ENCODE results near the gene GCLC. TPM values are rescaled to one million over a fixed set of nuclear protein-coding genes. Genes with fewer than 3 reads are reported as not detected.
"Not testable (repeated sequence)": the region's sequence is repeated elsewhere in the genome, so short reads cannot be mapped to it uniquely, and the experiment has no call there.

Gene GCLC
- total and polyA plus RNA-seq, 5 donors from 2014 or later = 8.0 to 19.9 (median 9.6) TPM

DNA sequence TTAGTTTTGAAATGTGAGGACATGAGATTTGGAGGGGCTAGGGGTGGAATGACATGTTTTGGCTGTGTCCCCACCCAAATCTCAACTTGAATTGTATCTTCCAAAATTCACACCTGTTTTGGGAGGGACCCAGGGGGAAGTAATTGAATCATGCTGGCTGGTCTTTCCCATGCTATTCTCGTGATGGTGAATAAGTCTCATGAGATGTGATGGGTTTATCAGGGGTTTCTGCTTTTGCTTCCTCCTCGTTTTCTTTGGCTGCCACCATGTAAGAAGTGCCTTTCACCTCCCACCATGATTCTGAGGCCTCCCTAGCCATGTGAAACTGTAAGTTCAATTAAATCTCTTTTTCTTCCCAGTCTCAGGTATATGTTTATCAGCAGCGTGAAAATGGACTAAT is 8.7 kb upstream of the GCLC start:
- not testable (repeated sequence) for H3K4me1 ChIP-seq (ENCODE audit: control insufficient read depth, insufficient read depth, low read length, poor library complexity, severe bottlenecking); H3K27ac ChIP-seq (ENCODE audit: insufficient read depth, low read length, poor library complexity, severe bottlenecking); H3K9me3 Mint-ChIP-seq; H3K36me3 ChIP-seq (ENCODE audit: control insufficient read depth, insufficient read depth, low read length); H3K4me1 Mint-ChIP-seq; H3K36me3 Mint-ChIP-seq; H3K27ac Mint-ChIP-seq; H3K9me3 ChIP-seq (ENCODE audit: control insufficient read depth in 2 of 2, low read length in 2 of 2); DNase-seq; ATAC-seq (ENCODE audit: low read depth in 2 of 2); H3K4me3 ChIP-seq (ENCODE audit: low read depth, low read length); H3K4me3 Mint-ChIP-seq; H3K27me3 ChIP-seq (ENCODE audit: control insufficient read depth, insufficient read depth, low read length)
- H3K27me3 Mint-ChIP-seq = peaks cover 29% of the 10 kb centered on the region

DNA sequence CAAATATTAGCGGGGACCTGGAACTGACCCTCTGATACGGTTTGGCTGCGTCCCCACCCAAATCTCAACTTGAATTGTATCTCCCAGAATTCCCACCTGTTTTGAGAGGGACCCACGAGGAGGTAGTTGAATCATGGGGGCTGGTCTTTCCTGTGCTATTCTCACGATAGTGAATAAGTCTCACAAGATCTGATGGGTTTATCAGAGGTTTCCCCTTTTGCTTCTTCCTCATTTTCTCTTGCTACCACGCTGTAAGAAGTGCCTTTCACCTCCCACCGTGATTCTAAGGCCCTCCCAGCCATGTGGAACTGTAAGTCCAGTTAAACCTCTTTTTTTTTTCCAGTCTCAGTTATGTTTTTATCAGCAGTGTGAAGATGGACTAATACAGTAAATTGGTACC is 6.8 kb upstream of the GCLC start:
- H3K27me3 Mint-ChIP-seq = peaks cover 29% of the 10 kb centered on the region
- not testable (repeated sequence) for H3K36me3 ChIP-seq (ENCODE audit: control insufficient read depth, insufficient read depth, low read length); DNase-seq; H3K9me3 ChIP-seq (ENCODE audit: control insufficient read depth in 2 of 2, low read length in 2 of 2); H3K27ac ChIP-seq (ENCODE audit: insufficient read depth, low read length, poor library complexity, severe bottlenecking); H3K27me3 ChIP-seq (ENCODE audit: control insufficient read depth, insufficient read depth, low read length); H3K4me3 ChIP-seq (ENCODE audit: low read depth, low read length); H3K9me3 Mint-ChIP-seq; H3K36me3 Mint-ChIP-seq; H3K27ac Mint-ChIP-seq; ATAC-seq (ENCODE audit: low read depth in 2 of 2)
- peaks cover 11 to 18% (median 13%) of the 10 kb centered on the region in 4 donors for H3K4me1 Mint-ChIP-seq
- H3K4me1 ChIP-seq (ENCODE audit: control insufficient read depth, insufficient read depth, low read length, poor library complexity, severe bottlenecking) = peaks cover 19% of the 10 kb centered on the region
- peak overlapping the region in 1 of 4 donors; percentile 61 for H3K4me3 Mint-ChIP-seq

DNA sequence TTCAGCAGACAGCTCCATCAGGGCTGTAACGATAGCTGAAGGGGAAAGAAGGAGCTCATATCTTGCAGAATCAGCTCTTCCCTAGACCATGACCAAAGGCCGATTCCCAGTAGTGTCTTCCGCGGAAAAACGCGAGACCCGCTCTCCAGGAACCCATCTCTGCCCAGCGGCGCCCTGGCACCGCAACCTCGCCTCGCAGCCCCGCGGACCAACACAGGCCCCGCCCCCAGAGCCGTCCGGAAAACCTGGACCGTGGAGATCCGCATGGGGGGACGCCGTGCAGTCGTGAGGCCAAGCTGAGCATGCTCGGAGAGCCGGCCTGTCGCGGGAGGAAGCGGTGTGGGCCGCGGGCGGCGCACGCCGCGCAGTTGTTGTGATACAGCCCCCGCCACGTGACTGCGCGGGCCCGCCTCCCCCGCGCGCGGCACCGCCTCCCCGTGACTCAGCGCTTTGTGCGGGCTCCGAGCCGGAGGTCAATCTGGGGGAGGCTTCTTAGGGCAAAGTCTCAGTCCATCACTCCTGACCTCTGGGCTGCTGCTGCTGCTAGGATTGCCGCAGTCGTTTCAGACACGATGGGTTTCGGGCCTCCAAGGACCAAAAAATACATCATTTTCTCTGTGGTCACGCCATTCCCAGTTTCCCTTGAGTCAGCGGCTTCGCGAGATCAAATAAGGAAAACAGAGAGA is 3.1 kb upstream of the GCLC start:
- peak overlapping the region; percentile 35 for H3K27ac ChIP-seq (ENCODE audit: insufficient read depth, low read length, poor library complexity, severe bottlenecking)
- no peaks in the 10 kb centered on the region for H3K9me3 ChIP-seq (ENCODE audit: control insufficient read depth in 2 of 2, low read length in 2 of 2)
- Mint-ChIP-seq H3K4me3 (peak overlapping the region; percentile 87 to 95 (median 90)), H3K36me3 (no peaks in the 10 kb centered on the region), H3K9me3 (peaks cover 0 to 3% (median 0%) of the 10 kb centered on the region in 7 donors), H3K27ac (peak overlapping the region; percentile 50 to 85 (median 83)), H3K4me1 (peaks cover 34 to 47% (median 39%) of the 10 kb centered on the region in 4 donors), H3K27me3 (peaks cover 12% of the 10 kb centered on the region)
- H3K27me3 ChIP-seq (ENCODE audit: control insufficient read depth, insufficient read depth, low read length) = no peaks in the 10 kb centered on the region
- H3K36me3 ChIP-seq (ENCODE audit: control insufficient read depth, insufficient read depth, low read length) = no peaks in the 10 kb centered on the region
- ATAC-seq (ENCODE audit: low read depth in 2 of 2) (peak; percentile 88 to 89), DNase-seq (peak; percentile 88 to 98 (median 92))
- peaks cover 40% of the 10 kb centered on the region for H3K4me1 ChIP-seq (ENCODE audit: control insufficient read depth, insufficient read depth, low read length, poor library complexity, severe bottlenecking)
- H3K4me3 ChIP-seq (ENCODE audit: low read depth, low read length) = peak overlapping the region; percentile 94

DNA sequence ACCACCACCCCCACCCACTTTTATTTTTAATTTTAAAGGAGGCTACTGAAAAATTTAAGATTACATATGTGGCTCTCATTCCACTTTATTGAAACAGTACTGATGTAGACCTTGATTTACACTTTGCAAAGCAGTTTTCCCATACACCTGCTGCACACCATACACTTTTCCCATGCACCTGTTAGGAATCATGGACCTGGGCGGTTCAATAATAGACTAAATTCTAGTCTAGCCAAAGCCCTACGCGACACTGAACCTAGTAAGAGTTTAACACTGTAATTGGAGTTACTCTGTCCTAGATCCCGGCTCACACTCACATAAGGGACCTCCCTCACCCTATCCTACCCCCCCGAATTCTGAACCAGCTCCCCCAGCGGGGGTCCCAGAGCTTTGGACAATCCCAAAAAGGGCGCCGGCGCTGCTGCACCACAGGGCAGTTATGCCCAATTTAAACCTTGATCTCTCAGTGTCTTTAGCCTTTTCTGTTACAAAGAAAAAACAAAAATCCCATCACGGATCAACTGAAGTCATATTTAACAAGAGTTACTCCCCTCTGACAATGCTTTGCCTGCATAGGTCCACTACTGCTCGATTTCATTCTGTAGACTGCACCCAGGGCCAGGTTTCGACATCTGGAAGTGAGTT is 2.4 kb upstream of the GCLC start:
- Mint-ChIP-seq H3K36me3 (no peaks in the 10 kb centered on the region), H3K27ac (peak overlapping the region in 2 of 3 donors; percentile 20 to 83), H3K4me1 (peaks cover 34 to 54% (median 41%) of the 10 kb centered on the region in 4 donors), H3K27me3 (peaks cover 12% of the 10 kb centered on the region), H3K4me3 (peak overlapping the region; percentile 87 to 95 (median 90)), H3K9me3 (peaks cover 0 to 2% (median 0%) of the 10 kb centered on the region in 7 donors)
- peak overlapping the region; percentile 35 for H3K27ac ChIP-seq (ENCODE audit: insufficient read depth, low read length, poor library complexity, severe bottlenecking)
- H3K4me3 ChIP-seq (ENCODE audit: low read depth, low read length) = peak overlapping the region; percentile 94
- H3K27me3 ChIP-seq (ENCODE audit: control insufficient read depth, insufficient read depth, low read length) = no peaks in the 10 kb centered on the region
- no peaks in the 10 kb centered on the region for H3K9me3 ChIP-seq (ENCODE audit: control insufficient read depth in 2 of 2, low read length in 2 of 2)
- peaks cover 46% of the 10 kb centered on the region for H3K4me1 ChIP-seq (ENCODE audit: control insufficient read depth, insufficient read depth, low read length, poor library complexity, severe bottlenecking)
- DNase-seq = no peak
- ATAC-seq (ENCODE audit: low read depth in 2 of 2) = peak; percentile 1 to 4
- H3K36me3 ChIP-seq (ENCODE audit: control insufficient read depth, insufficient read depth, low read length) = no peaks in the 10 kb centered on the region

DNA sequence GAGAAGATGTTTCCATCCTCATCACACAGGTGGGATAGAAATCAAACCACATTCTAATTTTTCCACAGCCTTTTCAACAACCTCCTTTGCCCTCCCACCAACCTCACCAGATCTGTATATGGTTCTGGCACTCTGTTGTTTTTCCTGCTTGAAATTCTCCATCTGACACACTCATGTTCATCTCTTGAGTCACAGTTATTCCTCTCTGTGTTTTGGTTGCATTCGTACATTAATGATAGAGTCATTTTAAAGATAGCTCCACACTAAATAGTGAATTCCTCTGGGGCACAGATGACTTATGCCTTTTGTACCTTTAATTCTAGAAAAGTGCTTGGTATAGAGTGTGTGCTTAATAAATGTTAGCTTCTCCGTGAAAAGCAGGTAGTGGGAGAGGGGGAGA is 1.4 kb upstream of the GCLC start:
- Mint-ChIP-seq H3K27ac (peak overlapping the region in 1 of 3 donors; percentile 45), H3K36me3 (no peaks in the 10 kb centered on the region), H3K9me3 (no peaks in the 10 kb centered on the region), H3K4me3 (peak overlapping the region; percentile 82 to 100 (median 95)), H3K4me1 (peaks cover 34 to 63% (median 49%) of the 10 kb centered on the region in 4 donors), H3K27me3 (peaks cover 12% of the 10 kb centered on the region)
- ATAC-seq (ENCODE audit: low read depth in 2 of 2) = no peak
- no peaks in the 10 kb centered on the region for H3K36me3 ChIP-seq (ENCODE audit: control insufficient read depth, insufficient read depth, low read length)
- H3K4me1 ChIP-seq (ENCODE audit: control insufficient read depth, insufficient read depth, low read length, poor library complexity, severe bottlenecking) = peaks cover 50% of the 10 kb centered on the region
- no peaks in the 10 kb centered on the region for H3K9me3 ChIP-seq (ENCODE audit: control insufficient read depth in 2 of 2, low read length in 2 of 2)
- no peak for DNase-seq
- no peak overlapping the region for H3K27ac ChIP-seq (ENCODE audit: insufficient read depth, low read length, poor library complexity, severe bottlenecking)
- no peaks in the 10 kb centered on the region for H3K27me3 ChIP-seq (ENCODE audit: control insufficient read depth, insufficient read depth, low read length)
- H3K4me3 ChIP-seq (ENCODE audit: low read depth, low read length) = no peak overlapping the region

DNA sequence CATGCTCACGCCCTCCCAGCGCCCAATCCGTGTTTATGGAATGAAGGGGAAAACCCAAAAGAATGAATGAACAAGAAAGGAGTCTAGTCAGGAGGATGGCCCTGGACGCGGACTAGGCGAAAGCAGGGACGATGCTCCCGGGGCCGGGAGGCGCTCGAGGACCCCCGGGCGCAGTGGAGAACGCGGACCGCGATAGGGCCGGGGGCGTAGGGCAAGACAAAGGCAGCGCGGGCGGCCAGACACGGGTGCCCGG is 758 bp downstream of the GCLC start:
- ATAC-seq (ENCODE audit: low read depth in 2 of 2) (no peak), DNase-seq (peak in 1 of 3 donors; percentile 37)
- Mint-ChIP-seq H3K9me3 (no peaks in the 10 kb centered on the region), H3K27me3 (peaks cover 8% of the 10 kb centered on the region), H3K4me3 (peak overlapping the region; percentile 95 to 100 (median 97)), H3K27ac (peak overlapping the region; percentile 84 to 90 (median 85)), H3K36me3 (peaks cover 16% of the 10 kb centered on the region), H3K4me1 (peaks cover 37 to 84% (median 64%) of the 10 kb centered on the region in 4 donors)
- Histone ChIP-seq H3K27ac (ENCODE audit: insufficient read depth, low read length, poor library complexity, severe bottlenecking) (peak overlapping the region; percentile 71), H3K9me3 (ENCODE audit: control insufficient read depth in 2 of 2, low read length in 2 of 2) (no peaks in the 10 kb centered on the region), H3K36me3 (ENCODE audit: control insufficient read depth, insufficient read depth, low read length) (no peaks in the 10 kb centered on the region), H3K4me1 (ENCODE audit: control insufficient read depth, insufficient read depth, low read length, poor library complexity, severe bottlenecking) (peaks cover 50% of the 10 kb centered on the region), H3K27me3 (ENCODE audit: control insufficient read depth, insufficient read depth, low read length) (no peaks in the 10 kb centered on the region), H3K4me3 (ENCODE audit: low read depth, low read length) (peak overlapping the region; percentile 84)

DNA sequence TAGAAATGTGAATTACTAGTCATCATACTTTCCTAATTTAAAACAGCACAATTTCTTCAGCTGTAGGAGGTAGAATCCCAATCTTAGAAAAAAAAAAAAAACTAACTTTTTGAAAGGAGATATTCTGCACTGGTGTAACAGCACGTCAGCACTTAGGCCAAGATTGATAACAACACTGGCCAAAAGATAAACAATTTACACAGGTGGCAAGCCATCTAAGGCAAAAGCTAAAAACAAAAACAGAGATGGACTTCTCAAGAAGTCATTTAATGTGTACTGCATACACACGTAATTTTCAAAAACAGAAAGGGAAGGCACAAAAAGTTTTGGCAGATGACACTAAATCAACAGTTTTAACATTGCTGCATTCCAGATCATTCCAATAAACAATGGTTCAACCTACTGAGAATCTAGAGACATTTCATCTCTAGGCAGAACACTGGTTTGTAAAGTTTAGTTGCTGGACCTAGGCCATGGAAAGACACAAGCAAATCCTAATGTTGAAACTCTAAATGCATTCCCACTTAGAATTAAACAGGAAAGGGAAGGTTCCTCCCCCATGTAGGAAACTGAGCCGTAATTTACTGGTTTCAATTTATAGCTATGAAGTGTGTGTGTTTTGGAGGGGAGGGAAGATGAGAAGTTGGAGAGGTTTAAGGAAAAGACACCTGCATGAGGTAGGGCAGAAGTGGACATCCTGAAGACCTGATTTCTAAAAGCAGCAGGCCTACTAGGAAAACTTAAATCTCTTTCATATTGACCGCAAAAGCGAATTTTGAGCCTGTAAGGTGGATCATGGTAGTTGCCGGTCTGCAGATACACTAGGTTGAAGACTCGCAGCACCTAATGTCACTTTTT is 1.3 kb downstream of the GCLC start:
- no peak for DNase-seq
- H3K27me3 ChIP-seq (ENCODE audit: control insufficient read depth, insufficient read depth, low read length) = no peaks in the 10 kb centered on the region
- H3K9me3 ChIP-seq (ENCODE audit: control insufficient read depth in 2 of 2, low read length in 2 of 2) = no peaks in the 10 kb centered on the region
- H3K27ac Mint-ChIP-seq = peak overlapping the region; percentile 84 to 90 (median 85)
- H3K4me1 Mint-ChIP-seq = peaks cover 35 to 88% (median 67%) of the 10 kb centered on the region in 4 donors
- H3K4me3 Mint-ChIP-seq = peak overlapping the region; percentile 95 to 100 (median 97)
- no peaks in the 10 kb centered on the region for H3K36me3 ChIP-seq (ENCODE audit: control insufficient read depth, insufficient read depth, low read length)
- H3K27ac ChIP-seq (ENCODE audit: insufficient read depth, low read length, poor library complexity, severe bottlenecking) = no peak overlapping the region
- no peak for ATAC-seq (ENCODE audit: low read depth in 2 of 2)
- no peaks in the 10 kb centered on the region for H3K9me3 Mint-ChIP-seq
- peaks cover 7% of the 10 kb centered on the region for H3K27me3 Mint-ChIP-seq
- H3K4me1 ChIP-seq (ENCODE audit: control insufficient read depth, insufficient read depth, low read length, poor library complexity, severe bottlenecking) = peaks cover 50% of the 10 kb centered on the region
- H3K36me3 Mint-ChIP-seq = peaks cover 16% of the 10 kb centered on the region
- peak overlapping the region; percentile 84 for H3K4me3 ChIP-seq (ENCODE audit: low read depth, low read length)
